ENCODE results near the gene TACC2. TPM values are rescaled to one million over a fixed set of nuclear protein-coding genes. Genes with fewer than 3 reads are reported as not detected.

Gene TACC2
- total and polyA plus RNA-seq, 4 donors: 43.3 to 309 (median 127) TPM

DNA sequence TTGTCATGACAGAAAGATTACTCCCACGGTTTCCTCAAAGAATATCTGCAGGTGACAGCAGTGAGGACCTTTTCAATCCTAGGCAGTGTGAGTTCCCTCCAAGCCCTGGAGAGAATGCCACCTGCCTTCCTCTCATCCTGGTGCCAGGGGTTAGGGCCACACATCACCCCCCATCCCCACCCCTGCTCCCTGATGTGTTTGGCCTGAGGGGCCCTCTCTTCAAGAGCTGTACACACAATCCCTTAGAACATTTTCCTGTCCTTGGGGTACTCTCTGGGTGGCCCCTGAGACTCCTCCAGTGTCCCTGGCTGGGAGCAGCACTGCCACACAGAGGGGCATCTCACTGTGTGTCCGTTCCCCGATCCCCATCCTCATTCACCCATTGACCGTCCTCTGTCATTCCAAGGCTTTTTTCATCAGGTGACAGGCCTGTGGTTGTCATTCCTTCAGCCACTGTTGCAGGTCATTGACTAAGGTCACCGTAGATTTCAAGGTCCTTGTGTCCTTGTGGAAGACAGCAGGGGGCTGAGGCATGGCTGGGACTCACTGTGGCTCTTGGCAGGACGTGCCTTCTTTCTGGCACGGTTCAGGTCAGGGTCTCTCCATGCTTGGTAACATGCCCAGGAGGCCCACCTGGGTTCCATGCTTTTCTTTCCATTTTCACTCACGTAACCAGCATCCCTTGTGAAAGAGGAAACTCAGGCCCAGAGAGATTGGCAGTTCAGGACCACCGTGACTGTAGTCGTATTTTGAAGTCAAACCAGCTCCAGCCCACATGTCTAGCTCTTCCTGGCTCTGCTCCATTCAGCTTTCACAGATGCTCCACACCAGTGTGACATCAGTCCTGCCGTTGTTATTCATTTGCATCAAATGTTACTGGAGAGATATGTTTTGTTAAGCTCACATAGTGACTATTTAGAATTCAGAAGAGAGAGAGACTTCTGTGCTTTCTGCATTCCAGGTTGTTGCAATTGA lies 255.3 kb downstream of the TACC2 start:
- H3K4me1 ChIP-seq (ENCODE audit: control insufficient read depth in 5 of 5, insufficient read depth in 5 of 5, low read length in 5 of 5): no peaks in the 10 kb centered on the region
- peaks cover 0 to 57% (median 11%) of the 10 kb centered on the region in 4 donors for H3K36me3 ChIP-seq (ENCODE audit: control insufficient read depth in 4 of 4, insufficient read depth in 4 of 4, low read length in 4 of 4)
- TF ChIP-seq CTCF (IDR thresholded peaks at IDR 0.05; ENCODE audit: control extremely low read depth, extremely low read depth): no peak
- no peak for DNase-seq
- no peak for ATAC-seq (ENCODE audit: insufficient read depth, low FRiP score)
- H3K27ac ChIP-seq (ENCODE audit: low read depth in 1 of 2, low read length in 1 of 2): no peak overlapping the region
- no peaks in the 10 kb centered on the region for H3K27me3 ChIP-seq (ENCODE audit: control insufficient read depth in 3 of 3, insufficient read depth in 3 of 3, low read length in 2 of 3)
- H3K9me3 ChIP-seq (ENCODE audit: control insufficient read depth in 4 of 4, insufficient read depth in 3 of 4, low read length in 3 of 4): no peaks in the 10 kb centered on the region
- no peak overlapping the region for H3K4me3 ChIP-seq
- 81 to 82% methylated on average over 11 of the region's 11 CpGs for WGBS, 2 donors
- no peak overlapping the region for H3K9ac ChIP-seq (ENCODE audit: insufficient read depth in 1 of 2, low read length in 2 of 2)

DNA sequence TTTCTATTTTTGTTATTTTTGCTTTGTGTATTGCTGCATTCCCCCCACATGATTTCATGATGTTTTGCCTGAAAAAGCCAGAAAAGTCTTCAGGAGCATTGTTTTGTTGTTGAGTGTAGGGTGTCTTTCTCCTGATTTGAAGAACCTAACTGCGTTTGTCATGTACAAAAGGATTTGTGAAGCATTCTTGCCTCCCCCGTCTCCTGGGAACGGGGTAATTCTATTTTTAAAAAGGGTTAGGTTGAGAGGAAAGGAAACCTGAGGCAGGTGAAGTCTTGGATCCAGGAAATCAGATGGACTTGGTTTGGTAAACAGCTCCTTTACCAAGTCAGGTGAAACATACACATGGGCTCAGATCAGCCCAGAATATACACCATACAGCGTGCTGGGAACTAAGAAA lies 256.2 kb downstream of the TACC2 start:
- DNase-seq (no peak), ATAC-seq (ENCODE audit: insufficient read depth, low FRiP score) (no peak)
- Histone ChIP-seq H3K4me3 (no peak overlapping the region), H3K36me3 (ENCODE audit: control insufficient read depth in 4 of 4, insufficient read depth in 4 of 4, low read length in 4 of 4) (peaks cover 0 to 59% (median 8%) of the 10 kb centered on the region in 4 donors), H3K9me3 (ENCODE audit: control insufficient read depth in 4 of 4, insufficient read depth in 3 of 4, low read length in 3 of 4) (no peaks in the 10 kb centered on the region), H3K27me3 (ENCODE audit: control insufficient read depth in 3 of 3, insufficient read depth in 3 of 3, low read length in 2 of 3) (no peaks in the 10 kb centered on the region), H3K4me1 (ENCODE audit: control insufficient read depth in 5 of 5, insufficient read depth in 5 of 5, low read length in 5 of 5) (no peaks in the 10 kb centered on the region), H3K27ac (ENCODE audit: low read depth in 1 of 2, low read length in 1 of 2) (no peak overlapping the region), H3K9ac (ENCODE audit: insufficient read depth in 1 of 2, low read length in 2 of 2) (no peak overlapping the region)
- TF ChIP-seq CTCF (IDR thresholded peaks at IDR 0.05; ENCODE audit: control extremely low read depth, extremely low read depth): no peak
- WGBS, 2 donors: 76 to 82% methylated on average over 4 of the region's 4 CpGs

DNA sequence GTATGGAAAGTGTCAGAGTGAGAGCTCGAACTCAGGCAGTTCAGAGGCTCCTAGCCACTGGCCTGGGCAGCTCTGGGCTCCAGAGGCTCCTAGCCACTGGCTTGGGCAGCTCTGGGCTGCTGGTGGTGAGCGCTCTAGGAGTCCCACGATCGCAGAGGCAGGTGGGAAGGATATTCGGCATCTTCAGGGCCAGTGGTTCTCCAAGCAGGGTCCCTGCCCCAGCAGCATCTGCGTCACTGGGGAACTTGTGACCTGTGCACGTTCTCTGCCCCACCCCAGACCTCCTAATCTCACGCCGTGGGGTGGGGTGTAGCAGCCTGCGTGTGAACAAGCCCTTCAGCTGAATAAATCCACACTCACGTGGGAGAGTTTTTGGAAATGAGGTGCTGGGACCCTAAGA lies 256.9 kb downstream of the TACC2 start:
- Histone ChIP-seq H3K27ac (ENCODE audit: low read depth in 1 of 2, low read length in 1 of 2) (no peak overlapping the region), H3K4me3 (no peak overlapping the region), H3K36me3 (ENCODE audit: control insufficient read depth in 4 of 4, insufficient read depth in 4 of 4, low read length in 4 of 4) (peaks cover 0 to 55% (median 5%) of the 10 kb centered on the region in 4 donors), H3K27me3 (ENCODE audit: control insufficient read depth in 3 of 3, insufficient read depth in 3 of 3, low read length in 2 of 3) (no peaks in the 10 kb centered on the region), H3K9ac (ENCODE audit: insufficient read depth in 1 of 2, low read length in 2 of 2) (no peak overlapping the region), H3K9me3 (ENCODE audit: control insufficient read depth in 4 of 4, insufficient read depth in 3 of 4, low read length in 3 of 4) (no peaks in the 10 kb centered on the region), H3K4me1 (ENCODE audit: control insufficient read depth in 5 of 5, insufficient read depth in 5 of 5, low read length in 5 of 5) (no peaks in the 10 kb centered on the region)
- no peak for TF ChIP-seq CTCF (IDR thresholded peaks at IDR 0.05; ENCODE audit: control extremely low read depth, extremely low read depth)
- WGBS, 2 donors: 87 to 93% methylated on average over 11 of the region's 11 CpGs
- DNase-seq (no peak), ATAC-seq (ENCODE audit: insufficient read depth, low FRiP score) (no peak)

All from lung (tissue), 12 donors.